ENCODE results near the gene TRIM25. TPM values are rescaled to one million over a fixed set of nuclear protein-coding genes. Genes with fewer than 3 reads are reported as not detected.

The TRIM25 gene, protein sequence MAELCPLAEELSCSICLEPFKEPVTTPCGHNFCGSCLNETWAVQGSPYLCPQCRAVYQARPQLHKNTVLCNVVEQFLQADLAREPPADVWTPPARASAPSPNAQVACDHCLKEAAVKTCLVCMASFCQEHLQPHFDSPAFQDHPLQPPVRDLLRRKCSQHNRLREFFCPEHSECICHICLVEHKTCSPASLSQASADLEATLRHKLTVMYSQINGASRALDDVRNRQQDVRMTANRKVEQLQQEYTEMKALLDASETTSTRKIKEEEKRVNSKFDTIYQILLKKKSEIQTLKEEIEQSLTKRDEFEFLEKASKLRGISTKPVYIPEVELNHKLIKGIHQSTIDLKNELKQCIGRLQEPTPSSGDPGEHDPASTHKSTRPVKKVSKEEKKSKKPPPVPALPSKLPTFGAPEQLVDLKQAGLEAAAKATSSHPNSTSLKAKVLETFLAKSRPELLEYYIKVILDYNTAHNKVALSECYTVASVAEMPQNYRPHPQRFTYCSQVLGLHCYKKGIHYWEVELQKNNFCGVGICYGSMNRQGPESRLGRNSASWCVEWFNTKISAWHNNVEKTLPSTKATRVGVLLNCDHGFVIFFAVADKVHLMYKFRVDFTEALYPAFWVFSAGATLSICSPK
- 13.3 and 25.6 TPM in 2 replicates for total RNA-seq

GRCh38 chr17:56913867-56914580, at the start of gene TRIM25:
Gene TRIM25 (minus strand): TSS chr17:56914049. CDS start chr17:56913988, 61 bp downstream.

GRCh38 chr17:56960596-56961538, 47.0 kb upstream of the TRIM25 start, which contains the start of gene COIL:
Gene COIL (minus strand): TSS chr17:56961050. CDS start chr17:56961019, 31 bp downstream.

Other genes starting within 250 kb of the TRIM25 start
- gene C17orf67, start 80.1 kb downstream of the TRIM25 start, total RNA-seq = 1.3 and 2.0 TPM in 2 replicates
- gene DGKE, start 79.9 kb downstream of the TRIM25 start, total RNA-seq = 1.1 and 4.3 TPM in 2 replicates
- gene COIL, start 47.0 kb upstream of the TRIM25 start, total RNA-seq = 8.4 and 8.5 TPM in 2 replicates
- gene SCPEP1, start 64.1 kb upstream of the TRIM25 start, total RNA-seq = 57.3 and 85.4 TPM in 2 replicates
- 15.8 and 18.1 TPM in 2 replicates for gene AKAP1, start 171.2 kb upstream of the TRIM25 start, total RNA-seq

Data from pericardium fibroblast (primary cell).